Measurements from ENCODE around the gene RPL28. TPM values are rescaled to one million over a fixed set of nuclear protein-coding genes. Genes with fewer than 3 reads are reported as not detected.

RPL28 gene
- total and polyA plus RNA-seq, 2 of the 4 experiments (the other 2 are of a cell fraction) = 386 to 1,693 TPM

DNA sequence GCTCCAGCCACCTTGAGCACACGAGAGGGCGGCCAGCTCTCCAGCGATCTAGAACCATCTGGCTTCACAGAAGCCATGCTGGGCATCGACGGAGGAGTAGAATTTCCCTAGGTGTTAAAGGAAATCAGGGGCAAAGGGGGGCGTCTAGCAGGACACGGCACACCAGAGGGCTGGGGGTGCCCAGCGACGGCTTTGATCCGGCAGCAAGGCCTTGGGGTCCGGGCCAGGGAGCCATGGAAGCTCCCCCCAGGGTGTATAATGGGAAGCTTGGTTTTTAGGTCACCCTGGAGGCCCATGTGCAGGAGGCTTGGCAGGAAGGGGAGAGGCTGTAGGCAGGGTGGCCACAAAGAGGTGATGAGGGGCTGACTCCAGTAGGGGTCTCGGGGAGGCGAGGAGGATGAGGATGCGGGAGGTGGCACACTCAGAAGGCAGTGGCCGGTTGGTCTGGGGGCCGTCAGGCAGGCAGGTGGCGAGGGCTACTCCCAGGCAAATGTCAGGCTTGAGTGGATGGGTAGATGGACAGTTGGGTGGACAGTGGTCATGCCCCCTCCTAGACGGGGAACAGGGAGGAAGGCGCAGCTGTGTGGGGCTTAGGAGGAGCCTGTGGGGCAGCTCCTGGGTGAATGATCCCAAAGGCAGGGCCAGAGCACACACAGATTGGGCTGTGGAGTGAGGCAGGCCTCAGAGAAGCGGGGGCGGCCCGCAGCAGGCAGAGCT lies 40.5 kb upstream of the RPL28 start:
- Histone ChIP-seq H3K23ac (ENCODE audit: low read depth, low read length) (no peak overlapping the region), H3K27me3 (ENCODE audit: control insufficient read depth, insufficient read depth, low read length) (no peaks in the 10 kb centered on the region), H2BK20ac (ENCODE audit: low read depth, low read length) (no peak overlapping the region), H3K9me1 (ENCODE audit: insufficient read depth, low read length) (peaks cover 6% of the 10 kb centered on the region; the same call in 1 of the 2 replicates), H3K36me3 (ENCODE audit: control insufficient read depth, insufficient read depth, low read length) (peaks cover 18% of the 10 kb centered on the region; the same call in 1 of the 2 replicates), H3K14ac (replicated peaks; ENCODE audit: low read depth, low read length) (no peak overlapping the region), H4K91ac (ENCODE audit: insufficient read depth, low read depth, low read length) (no peak overlapping the region), H3K4ac (ENCODE audit: low read depth, low read length) (peak overlapping the region; percentile 27; the same call in 1 of the 2 replicates), H3K79me1 (ENCODE audit: low read depth in 1 of 2, low read length in 2 of 2) (peaks cover 4 to 15% of the 10 kb centered on the region in 2 experiments; a peak in 3 of 4 replicates), H4K5ac (ENCODE audit: low read depth, low read length) (no peak overlapping the region), H3K27ac (ENCODE audit: insufficient read depth, low read length) (no peak overlapping the region), H2BK15ac (ENCODE audit: low read depth, low read length) (no peak overlapping the region), H3K4me1 (ENCODE audit: control insufficient read depth, insufficient read depth, low read length) (peaks cover 10% of the 10 kb centered on the region), H2BK120ac (ENCODE audit: low read depth, low read length) (no peak overlapping the region), H2BK5ac (ENCODE audit: low read depth, low read length, poor library complexity, severe bottlenecking) (no peak overlapping the region), H3K56ac (ENCODE audit: extremely low read depth, insufficient read depth, low read length) (no peak overlapping the region), H2AK5ac (ENCODE audit: low read depth, low read length) (peak overlapping the region; percentile 43; the same call in 1 of the 2 replicates), H4K20me1 (ENCODE audit: insufficient read depth, low read length) (peaks cover 6% of the 10 kb centered on the region), H3K9me3 (ENCODE audit: control insufficient read depth, insufficient read depth, low read length) (no peaks in the 10 kb centered on the region), H2AFZ (replicated peaks; ENCODE audit: low read length, poor library complexity) (no peak overlapping the region), H3K4me2 (ENCODE audit: low read depth, low read length) (no peak overlapping the region), H2AK9ac (replicated peaks; ENCODE audit: low read depth, low read length, poor library complexity) (peak overlapping the region; percentile 78), H3K18ac (ENCODE audit: low read depth, low read length) (no peak overlapping the region), H3K4me3 (ENCODE audit: insufficient read depth, low read depth, low read length) (no peak overlapping the region), H3K9ac (ENCODE audit: low read depth, low read length) (no peak overlapping the region), H4K8ac (ENCODE audit: low read depth in 2 of 2, low read length in 2 of 2) (no peak overlapping the region)
- 93% methylated on average over 5 of the region's 22 CpGs; no CpG with 5 or more reads in 1 of the 2 experiments for whole genome bisulfite sequencing, 2 experiments (ENCODE audit: extremely low coverage in 2 of 2, insufficient read length in 1 of 2)
- dilution Hi-C loops (cut with HindIII; ENCODE audit: low sequenced_read_pairs, unreplicated experiment) (no loop called here), in situ Hi-C loops (cut with MboI; ENCODE audit: low sequenced_read_pairs) (no loop called here), intact Hi-C loops (cut with micrococcal nuclease) (no loop called here)
- POLR2A ChIA-PET (ENCODE audit: unreplicated experiment) = no interaction called here
- TF ChIP-seq BHLHE40 (IDR thresholded peaks at IDR 0.05; ENCODE audit: low read depth, low read length) = no peak
- DNase-seq = no peak
- CTCF ChIA-PET = no interaction called here
- no peak for ATAC-seq (ENCODE audit: low read depth)
- no TSS peak for BruUV-seq (replicated peaks)

Data from IMR-90 (cell line).